Activated effector memory CD4-positive, alpha-beta T cell treated with anti-CD3 and anti-CD28 coated beads, Interleukin-2, amount 50 U/mL, for 16 hours (primary cell): Measurements from ENCODE around the gene CDH18.

Experiments used
- DNase-seq: peaks from one replicate; pipeline ENCODE4 v3.0.0-alpha.2; 2020

The CDH18 gene

DNA sequence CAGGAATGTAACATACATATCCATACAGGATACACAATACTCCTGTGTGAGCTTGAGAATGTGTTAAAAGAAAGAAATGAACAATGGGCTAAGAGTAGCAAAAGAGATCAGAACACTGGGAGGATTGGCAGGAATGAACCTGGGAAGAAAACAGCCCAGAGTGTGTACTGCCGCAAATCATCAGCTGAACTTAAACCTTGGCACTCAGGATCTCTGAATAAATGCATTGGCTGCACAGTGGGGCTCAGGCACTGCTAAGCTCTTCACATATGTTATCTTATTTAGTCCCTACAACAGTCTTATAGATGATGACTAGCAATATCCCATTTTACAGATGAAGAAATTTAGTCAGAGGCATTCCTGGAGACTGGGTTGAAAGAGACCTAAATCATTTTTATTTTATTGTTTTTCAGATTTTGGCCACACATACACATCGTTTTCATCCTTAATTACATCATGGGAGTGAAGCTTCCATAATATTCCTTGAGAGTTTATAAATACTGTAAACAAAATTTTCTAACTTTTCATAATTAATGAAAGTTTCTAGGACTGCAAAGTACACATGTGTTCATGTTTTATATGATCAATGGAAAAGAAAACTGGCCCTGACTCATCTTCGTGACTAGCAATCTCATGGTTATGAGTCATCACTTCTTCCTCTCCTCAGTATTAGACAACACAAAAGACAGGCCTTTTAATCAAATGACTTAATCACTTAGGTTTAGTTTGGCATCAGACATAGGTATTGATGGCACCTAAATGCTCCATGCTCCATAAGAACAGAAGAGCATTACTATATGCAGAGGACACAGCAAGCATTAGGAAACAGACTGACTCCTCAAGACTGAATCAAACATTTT is 59.2 kb downstream of the CDH18 start:
- no peak for DNase-seq

DNA sequence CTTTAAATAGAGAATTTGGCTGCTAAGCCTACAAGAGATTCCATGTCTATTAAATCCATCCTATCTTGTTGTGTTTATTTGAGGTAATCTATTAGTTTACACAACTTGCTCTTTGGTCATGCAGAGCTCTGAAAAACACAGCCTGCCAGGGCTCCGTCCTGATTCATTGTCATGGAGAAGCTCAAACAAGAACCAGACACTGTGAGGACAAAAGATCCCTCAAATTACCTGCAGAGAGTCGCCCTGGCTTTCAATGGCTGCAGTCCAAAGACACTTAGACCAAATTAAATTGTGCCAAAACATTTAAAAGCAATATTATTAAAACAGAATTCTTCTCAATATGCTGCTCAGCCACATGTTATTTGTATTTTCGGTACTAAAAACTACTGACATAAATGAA is 60.1 kb downstream of the CDH18 start:
- DNase-seq = no peak

DNA sequence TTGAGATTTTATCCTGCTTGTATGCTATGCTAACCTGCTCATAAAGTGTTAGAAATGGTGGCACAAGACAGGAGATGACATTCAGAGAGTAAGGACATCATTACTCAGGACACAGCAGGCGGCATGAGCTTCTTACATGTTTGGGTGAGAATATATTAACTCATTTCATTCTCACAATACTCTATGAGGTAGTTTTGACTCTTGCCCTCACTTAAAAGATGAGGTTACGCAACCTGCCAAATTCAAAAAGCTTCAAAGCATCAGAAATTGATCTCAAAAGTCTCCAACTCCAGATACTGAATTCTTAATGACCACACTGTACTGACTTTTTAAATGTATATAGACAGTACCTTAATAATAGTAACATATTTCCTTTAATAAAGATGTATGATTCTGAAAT is 60.8 kb downstream of the CDH18 start:
- no peak for DNase-seq

DNA sequence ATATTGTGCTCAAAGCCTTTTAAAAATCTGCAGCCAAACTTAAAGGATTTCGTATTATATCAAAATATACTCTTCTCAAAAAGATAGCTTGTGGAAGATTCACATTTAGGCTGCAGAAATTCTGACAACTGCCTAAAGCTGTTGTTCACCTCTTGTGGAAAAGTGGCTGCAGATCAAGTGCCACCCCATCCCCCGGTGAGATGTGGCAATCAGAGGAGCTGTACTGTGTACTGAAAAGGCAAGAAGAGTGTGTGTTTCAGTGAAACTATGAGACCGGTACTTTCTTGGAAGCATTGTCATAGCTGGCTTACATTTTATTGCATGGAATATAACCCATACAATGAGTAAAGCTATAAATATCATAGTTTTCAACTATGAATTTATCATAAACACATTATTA is 64.3 kb downstream of the CDH18 start:
- no peak for DNase-seq

DNA sequence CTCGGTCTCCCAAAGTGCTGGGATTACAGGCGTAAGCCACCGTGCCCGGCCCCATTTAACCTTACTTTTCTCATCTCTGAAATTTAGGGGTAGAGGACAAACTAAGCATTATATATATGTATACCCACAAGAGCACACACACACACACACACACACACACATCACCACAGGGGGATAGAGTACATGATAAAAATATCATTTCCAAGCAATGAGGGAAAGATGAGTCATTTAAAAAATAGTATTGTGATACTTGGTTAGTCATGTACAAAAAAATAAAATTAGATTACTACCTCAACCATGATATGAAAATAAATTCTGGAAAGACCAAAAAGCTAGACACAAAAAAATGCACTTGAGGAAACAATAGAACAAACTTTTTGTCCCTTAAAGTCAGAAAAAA is 67.2 kb downstream of the CDH18 start:
- no peak for DNase-seq

DNA sequence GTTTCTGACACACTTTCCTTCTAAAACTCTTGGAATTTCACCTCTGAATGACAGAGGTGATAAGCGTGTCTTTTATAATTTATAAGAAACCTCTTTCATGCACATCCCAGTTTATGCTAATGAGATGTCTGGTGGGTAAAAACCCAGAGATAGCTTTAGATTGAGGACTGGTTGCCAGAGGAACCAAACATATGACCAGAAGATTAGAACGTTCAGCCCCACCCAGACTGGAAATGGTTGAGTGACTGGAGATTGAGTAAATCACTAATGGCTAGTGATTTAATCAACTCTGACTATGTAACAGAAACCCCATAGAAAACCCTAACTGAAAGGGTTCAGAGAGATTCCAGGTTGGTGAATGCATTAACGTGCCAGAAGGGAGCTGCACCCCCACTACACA is 69.2 kb downstream of the CDH18 start:
- DNase-seq = no peak

DNA sequence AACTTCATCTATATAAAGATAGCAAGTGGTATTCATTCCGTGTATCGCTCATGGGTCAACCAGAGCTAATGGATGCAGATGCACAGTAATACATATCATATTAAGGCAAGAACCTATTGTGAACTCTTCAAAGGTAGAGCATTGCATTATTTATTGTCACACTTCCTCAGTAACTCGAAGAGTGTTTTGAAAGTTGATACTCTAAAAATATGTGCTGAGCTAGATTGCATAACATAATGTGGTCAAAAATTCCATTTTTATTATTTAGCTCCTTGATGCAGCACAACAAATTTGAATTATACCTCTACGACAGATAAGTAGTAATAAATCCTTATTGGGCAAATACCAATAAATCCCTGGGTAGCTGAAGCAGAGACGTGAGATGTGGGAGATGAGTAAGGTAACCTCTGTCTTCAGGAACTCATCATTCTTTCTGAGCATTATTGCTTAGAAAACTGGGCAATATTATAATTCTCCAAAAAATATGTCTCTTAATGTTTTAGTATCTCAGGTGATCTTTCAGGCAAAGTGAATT is 70.3 kb downstream of the CDH18 start:
- DNase-seq = no peak

DNA sequence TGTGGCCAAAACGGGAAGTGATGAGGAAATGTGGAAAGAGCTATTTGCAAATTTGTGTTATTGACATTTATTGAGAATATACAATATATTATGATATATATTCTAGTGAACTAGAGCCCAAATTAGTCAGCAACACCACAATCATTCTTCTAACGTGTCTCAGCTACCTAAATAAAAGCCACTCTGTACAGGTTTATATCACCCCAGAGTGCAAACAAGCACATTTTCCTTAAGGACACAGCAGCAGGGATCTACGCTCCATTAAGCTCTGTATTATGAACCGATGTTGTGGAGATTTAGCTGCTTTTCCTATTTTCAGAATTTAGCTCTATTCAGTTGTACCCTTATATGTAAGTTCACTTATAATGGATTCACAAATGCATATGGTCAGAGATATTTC is 77.9 kb downstream of the CDH18 start:
- no peak for DNase-seq

DNA sequence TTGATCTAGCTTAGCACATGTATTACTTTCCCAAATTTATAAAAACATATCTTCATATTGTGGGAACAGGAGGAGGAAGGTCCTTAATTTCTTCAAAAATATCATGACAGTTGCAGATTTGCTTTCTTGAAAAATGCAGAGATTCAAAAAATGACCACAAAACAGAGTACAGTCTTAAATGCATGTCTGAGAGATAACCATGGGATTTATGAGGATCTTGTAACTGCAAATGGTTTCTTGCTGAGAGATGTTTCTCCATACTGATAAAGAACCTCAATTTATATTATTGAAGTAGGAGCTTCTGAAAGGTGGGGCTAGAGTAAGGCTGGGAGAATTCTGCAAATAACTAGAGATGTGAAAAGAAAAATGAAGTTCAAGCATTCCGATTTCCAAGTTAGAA is 83.2 kb downstream of the CDH18 start:
- no peak for DNase-seq

DNA sequence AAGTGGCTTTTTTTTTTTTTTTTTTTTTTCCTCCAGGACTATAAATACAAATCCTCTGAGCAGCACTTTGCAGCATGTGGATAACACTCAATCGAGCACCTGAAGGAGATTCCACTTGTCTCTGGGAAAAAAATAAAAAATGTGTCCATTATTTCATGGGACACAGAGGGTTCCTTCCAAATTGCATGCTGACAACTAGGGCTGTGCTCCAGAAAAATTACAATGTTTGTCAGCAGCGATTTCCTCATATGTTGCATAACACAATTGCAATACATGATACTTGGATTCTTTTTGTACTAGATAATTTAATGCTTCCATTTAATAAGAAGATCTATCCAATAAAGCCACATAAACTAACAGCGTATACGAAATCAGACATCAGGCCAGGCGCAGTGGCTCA is 84.4 kb downstream of the CDH18 start:
- no peak for DNase-seq

DNA sequence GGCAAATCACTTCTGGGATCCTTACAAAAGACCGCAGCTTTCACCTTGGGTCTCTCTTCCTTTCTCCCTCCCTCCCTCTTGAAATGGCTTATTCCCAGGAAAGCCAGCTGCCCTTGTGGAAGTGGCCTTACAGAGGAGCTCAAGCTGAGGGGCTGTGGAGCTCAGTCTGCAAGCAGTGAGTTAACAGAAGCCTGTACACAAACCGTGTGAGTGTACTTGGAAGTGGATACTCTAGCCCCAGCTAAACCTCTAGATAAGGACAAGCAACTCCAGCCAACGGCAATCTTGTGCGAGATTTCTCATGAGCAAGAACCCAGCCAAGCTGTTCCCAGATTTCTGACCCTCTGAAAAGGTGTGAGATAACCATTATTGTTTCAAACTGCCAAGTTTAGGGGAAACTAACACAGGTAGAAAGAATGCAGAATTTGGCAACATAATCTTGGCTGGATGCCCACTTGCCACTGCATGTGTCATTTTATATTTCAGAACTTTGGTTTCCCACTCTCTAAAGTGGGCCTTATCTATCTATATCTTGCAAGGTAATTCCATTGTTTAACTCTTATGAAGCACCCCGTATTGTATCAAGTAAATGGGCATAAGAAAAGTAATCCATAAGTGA is 85.6 kb downstream of the CDH18 start:
- DNase-seq = no peak

DNA sequence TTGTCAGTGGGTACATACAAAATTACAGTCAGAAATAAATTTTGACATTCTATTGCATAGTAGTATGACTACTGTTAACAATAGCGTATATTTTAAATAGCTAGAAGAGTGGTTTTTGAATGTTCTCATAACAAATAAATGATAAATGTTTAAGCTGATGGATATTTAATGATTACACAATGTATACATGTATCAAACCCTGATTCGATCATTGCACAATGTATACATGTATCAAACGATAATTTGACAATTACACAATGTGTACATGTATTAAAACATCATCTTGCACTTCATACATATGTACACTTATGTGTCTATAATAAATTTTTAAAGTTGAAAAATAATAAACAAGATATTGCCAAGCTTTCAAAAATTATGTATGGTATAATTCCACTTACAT is 87.7 kb downstream of the CDH18 start:
- DNase-seq = no peak

DNA sequence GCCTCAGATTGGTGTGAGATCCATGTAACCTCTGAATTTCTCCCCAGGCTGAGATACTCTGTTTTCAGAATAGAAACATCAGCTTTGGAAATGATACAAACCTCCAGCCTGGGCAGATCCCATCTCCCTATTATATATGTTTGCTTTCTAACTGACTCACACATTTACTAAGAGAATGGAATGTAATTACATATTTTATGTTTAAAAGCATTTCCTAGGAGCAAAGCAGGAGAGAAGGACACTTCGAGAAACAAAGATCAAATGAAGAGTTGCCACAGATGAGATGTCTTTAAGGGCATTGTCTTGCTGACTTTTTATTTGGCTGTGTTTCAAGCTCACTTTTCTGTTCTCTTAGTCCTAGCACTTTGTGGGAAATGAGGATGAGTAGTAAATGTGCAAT is 96.3 kb downstream of the CDH18 start:
- no peak for DNase-seq

DNA sequence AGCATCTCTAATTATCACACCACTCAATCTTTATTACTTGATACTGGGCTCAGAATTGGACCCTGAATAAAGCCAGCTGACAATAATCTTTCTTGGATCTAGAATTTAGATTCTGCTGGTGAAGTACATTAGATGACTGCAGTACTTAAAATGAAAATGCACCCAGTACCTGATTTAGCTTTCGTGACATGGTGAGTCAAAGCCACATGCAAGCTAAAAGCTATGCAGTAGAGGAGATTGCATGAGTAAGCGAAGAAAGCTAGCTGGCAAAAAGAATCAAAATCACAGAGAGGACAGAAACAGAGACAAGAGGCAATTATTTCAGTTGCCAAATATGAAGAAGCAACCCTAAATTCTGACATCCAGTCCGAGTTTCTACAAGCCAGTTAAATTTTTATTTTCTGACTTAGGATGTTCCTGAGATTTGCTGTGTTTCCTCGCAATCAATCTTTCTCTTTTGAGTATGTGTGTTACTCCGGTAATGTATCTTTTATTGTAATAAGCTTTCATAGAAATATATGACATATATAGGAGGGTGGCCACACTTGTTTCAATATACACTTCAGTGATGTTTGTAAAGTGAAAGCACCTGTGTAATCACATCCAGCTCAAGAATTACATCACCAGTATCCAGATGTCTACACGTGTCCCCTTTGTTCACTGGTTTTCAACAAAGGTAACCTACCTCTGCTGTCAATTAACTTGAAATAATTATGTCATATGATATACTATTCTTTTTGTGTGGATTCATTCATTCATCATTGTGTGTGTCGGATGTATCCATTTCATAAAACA is 101.7 kb downstream of the CDH18 start:
- no peak for DNase-seq

DNA sequence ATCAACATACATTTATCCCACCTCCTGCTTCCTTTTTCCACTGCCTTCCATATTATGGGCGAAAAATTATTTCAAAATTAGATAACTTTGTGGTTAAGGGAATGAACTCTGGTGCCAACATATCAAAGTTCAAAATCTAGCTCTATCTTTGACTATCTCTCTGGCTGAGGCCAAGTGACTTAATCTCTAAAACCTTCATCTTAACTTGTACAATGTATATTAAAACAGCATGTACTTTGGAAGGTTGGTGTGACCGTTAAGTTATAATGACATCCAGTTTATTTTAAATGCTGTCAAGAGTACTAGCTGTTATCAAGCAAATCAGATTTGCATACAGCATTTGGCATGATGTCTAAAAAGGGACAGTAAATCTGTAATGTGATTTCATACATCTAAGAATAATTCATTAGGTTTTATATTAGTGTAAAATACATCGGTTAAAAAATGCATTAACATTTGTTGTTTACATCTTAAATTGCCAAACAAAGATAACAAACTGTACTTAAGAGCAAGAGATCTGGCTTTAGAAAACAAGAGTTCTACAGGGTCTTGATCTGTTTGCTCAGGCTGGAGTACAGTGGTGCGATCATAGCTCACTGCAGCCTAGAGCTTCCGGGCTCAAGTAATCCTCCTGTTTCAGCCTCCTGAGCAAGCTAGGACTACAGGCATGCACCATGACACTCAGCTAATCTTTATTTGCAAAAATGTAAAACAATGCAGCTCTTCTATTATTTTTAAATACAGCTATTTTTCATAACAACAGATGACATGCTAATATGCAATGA is 102.8 kb downstream of the CDH18 start:
- no peak for DNase-seq

DNA sequence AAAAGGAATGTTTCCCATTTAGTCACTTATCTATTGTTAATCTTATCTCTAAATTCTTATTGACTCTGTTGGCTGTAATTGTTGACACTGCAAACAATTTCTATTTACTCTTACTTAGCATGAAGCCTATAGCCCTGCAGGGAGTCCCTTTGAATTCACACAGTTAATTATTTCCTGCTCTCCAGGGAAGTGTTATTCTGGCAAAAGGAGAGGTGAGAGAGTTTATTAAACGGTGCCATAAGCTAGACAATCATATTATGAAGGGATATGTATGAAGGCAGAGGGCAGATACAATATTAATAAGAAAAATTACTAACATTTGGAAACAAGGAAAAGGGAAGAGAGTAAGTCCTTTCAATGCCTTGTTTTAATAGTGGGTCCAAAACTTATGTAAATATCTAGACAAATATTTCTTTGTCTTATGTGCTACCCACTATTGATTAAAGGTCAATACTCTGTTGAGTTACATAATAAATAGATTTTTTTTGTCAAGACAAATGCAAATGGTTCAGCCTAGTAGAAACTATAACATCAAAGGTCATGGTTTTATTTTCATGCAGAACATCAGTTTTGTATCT is 107.1 kb downstream of the CDH18 start:
- no peak for DNase-seq

DNA sequence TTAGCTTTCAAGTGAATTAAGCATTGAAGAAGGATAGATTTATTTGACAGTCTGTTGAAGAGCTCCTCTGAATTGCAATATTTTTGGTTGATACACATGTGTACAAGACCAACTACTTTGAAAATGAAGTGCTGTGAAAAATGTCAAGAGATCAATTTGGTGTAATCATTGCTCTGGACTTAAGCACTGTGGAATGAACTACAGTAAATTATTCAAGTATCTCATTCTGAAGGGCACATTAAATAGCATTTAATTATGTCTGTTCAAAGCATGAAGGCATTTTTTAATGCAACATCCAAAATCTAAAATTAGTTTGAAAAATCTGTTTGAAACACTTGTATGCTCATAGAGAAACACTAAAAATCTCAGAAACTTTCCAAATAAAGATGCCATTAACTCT is 107.5 kb downstream of the CDH18 start:
- no peak for DNase-seq

DNA sequence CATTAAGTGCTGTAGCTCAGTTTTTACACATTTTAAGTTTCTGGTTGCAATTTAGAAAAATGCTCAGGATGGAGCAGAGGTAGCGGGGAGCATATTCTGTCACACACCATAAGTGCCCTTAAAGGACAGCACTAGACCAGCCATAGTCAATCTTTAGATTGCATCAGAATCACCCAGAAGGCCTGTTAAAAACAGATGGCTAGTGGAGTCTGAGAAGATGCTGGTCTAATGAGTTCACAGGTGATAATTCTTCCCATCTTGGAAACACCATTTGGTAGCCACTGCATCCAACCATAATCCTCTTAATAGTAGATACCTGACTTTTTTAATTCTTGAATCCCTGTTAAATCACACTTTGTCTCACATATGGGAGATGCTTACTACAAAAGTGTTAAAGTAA is 113.2 kb downstream of the CDH18 start:
- no peak for DNase-seq

DNA sequence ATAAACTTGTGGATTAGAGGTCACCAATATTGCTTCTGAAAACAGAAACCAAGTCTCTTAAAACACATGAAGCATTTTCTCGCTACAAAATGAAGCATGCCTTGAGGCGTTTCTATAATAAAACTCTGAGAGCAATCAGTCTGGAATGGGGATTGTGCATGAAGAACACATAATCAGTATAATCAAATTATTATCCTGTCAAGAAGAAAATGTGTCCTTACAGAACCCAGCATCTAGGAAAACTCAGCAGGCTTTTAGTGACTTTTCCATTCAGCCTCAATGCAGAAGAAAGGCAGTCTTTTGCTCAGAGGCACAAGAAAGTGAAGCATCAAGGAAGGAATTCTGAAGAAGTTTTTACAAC is 121.9 kb downstream of the CDH18 start:
- no peak for DNase-seq

DNA sequence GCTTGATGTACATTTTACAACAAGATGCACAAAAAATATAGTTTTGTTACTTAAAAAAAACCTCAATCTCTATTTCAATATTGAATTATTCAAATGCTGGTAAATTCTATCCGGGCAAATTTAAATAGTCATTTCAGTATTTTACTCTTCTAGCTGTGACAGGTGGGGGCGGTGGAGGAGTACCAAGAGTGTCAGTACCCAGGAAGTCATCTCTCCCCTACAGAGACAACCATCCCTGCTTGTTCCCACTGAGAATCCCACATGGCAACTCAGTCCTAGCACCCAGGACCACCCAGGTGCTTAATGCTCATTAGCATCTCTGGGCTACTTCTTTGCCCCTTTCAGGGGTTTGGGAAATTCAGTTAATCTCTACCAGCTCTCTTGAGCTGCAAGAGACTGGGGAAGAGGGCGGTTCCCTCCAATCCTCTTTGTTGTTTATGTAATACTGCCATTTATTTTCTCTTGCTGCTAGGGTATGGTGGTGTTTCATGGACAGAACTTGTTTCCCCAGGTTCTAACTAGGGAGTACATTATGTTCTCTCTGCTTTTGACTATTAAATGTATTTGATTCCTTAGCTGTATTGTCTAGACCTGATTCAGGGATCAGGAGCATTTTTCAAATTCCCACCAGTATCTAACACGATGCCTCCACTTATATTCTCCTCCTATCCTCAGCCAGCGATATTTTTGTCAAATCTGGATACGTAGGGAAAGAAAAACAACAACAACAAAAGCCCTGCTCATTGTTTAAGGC is 122.5 kb downstream of the CDH18 start:
- no peak for DNase-seq

DNA sequence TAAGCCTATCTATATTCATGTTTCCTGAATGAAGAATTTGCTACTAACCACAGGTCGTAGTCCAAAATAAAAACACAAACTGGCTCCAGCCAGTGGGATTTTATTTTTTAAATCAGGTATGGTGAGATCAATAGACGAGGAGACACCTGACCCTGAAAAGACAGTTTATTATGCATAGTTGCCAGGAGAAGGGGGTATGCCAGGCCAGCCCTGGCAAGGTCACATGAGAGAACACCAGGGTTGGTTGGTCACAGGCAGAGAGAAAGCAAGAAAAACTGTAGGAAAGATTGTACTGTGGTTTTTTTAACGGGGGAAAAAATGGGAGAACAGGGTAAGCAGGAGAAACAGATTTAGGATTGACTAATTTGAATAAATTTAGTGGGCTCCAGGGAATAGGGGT is 125.3 kb downstream of the CDH18 start:
- no peak for DNase-seq

DNA sequence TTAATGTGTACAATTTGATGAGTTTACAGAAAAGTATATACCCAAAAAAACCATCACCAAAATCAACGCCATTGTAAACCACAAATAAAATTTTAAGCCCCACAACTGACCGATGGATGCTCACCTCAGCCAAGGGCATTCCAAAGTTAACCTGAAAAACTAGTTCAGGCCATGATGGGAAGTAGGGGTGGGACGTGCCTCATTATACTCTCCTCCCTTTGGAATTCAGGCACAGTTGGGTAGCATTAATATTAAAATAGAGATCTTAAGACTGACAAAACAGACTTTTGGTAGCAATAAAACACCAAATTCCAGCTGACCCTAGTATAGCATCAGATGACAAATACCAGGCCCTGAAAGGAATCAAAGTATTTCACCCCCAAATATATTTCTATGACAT is 129.0 kb downstream of the CDH18 start:
- DNase-seq = no peak
